ENCODE measurements around the gene GFOD2.

GRCh38 chr16:67760956-67761230 is 41.8 kb upstream of the GFOD2 start:
- TF ChIP-seq POLR2AphosphoS5 (IDR thresholded peaks at IDR 0.05; ENCODE audit: low read depth) (no peak), EZH2 (IDR thresholded peaks at IDR 0.05; ENCODE audit: low read depth, unreplicated experiment) (no peak), CREB1 (CRISPR knock-in tag; IDR thresholded peaks at IDR 0.05; ENCODE audit: low read depth) (no peak), EZH2phosphoT487 (IDR thresholded peaks at IDR 0.05; ENCODE audit: unreplicated experiment) (no peak), ZNF462 (CRISPR knock-in tag; IDR thresholded peaks at IDR 0.05) (no peak)
- TF ChIP-seq, protein P1, sequence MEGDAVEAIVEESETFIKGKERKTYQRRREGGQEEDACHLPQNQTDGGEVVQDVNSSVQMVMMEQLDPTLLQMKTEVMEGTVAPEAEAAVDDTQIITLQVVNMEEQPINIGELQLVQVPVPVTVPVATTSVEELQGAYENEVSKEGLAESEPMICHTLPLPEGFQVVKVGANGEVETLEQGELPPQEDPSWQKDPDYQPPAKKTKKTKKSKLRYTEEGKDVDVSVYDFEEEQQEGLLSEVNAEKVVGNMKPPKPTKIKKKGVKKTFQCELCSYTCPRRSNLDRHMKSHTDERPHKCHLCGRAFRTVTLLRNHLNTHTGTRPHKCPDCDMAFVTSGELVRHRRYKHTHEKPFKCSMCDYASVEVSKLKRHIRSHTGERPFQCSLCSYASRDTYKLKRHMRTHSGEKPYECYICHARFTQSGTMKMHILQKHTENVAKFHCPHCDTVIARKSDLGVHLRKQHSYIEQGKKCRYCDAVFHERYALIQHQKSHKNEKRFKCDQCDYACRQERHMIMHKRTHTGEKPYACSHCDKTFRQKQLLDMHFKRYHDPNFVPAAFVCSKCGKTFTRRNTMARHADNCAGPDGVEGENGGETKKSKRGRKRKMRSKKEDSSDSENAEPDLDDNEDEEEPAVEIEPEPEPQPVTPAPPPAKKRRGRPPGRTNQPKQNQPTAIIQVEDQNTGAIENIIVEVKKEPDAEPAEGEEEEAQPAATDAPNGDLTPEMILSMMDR (conservative IDR thresholded peaks at IDR 0.05; ENCODE audit: low read depth in 2 of 2) = no peak

All from GM23338 (cell line).